ENCODE data around the gene ADRA2B.

The ADRA2B gene

DNA sequence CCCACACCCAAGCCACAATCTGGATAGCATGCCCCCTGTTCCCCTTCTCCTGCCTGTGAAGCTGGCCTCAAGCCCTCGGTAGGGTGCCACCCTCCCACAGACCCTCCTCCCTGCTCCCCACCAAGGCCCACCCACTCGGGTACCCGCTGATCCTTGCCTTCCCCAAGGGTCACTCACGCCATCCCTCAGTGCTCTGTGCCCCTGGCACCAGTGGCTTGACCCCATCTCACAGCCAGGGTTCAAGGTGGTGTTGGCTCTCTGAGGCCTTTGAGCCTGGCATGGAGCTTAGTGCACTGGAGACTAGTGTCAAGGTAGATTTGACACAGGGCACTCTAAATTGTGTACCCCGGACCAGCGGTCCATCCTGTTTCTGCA, 11.9 kb downstream of the ADRA2B start:
- DNase-seq (ENCODE audit: low read depth), result no peak

DNA sequence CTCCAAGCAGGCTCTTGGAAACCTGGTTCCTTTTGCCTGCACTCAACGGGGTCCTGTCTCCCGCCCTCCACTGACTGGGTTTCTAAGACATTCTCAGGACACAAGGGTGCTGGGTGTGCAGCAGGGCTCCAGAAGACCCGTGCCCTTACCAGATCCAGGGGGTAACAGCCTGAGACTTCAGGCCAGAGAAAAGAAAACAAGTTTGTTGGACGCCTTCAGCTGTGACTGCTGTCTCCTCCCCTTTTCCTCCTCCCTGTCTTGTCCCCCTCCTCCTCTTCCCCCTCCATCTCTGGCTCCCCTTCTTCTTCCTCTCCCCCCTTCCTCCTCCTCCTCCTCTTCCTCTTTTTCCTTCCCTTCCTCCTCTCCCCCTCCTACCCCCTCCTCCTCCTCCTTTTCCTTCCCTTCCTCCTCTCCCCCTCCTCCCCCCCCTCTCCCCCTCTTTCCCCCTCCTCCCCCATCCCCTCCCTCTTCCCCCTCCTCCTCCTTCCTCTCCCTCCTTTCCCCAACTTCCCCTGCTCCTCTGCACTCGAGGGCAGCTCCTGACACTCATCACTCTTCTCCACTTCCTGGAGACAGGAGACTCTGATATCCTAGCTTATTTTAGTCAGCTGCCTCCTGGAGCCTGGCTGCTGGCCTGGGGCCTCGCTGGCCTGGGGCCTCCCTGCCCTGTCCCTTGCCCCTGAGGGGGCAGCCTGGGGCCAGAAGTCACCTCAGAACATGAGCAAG, 12.4 kb downstream of the ADRA2B start:
- no peak for DNase-seq (ENCODE audit: low read depth)

DNA sequence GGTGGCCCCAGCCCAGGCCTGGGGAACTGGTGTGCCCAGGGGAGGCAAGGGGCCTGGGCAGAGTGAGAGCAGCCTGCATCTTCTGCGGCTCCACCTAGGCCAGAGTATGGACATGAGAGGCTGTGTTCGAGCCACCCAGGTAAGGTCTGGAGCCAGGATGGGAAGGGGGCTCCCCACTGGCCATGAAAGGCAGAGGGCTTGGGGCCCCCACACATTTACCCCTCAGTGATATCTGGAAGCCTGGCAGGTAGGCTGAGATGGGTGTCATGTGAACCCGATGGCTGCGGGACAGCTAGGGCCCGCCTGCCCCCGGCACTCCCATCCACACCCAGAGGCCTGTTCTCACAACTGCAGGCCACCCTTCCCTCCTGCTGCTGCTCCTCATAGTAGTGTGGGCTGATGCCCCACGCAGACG, 13.2 kb downstream of the ADRA2B start:
- no peak for DNase-seq (ENCODE audit: low read depth)

DNA sequence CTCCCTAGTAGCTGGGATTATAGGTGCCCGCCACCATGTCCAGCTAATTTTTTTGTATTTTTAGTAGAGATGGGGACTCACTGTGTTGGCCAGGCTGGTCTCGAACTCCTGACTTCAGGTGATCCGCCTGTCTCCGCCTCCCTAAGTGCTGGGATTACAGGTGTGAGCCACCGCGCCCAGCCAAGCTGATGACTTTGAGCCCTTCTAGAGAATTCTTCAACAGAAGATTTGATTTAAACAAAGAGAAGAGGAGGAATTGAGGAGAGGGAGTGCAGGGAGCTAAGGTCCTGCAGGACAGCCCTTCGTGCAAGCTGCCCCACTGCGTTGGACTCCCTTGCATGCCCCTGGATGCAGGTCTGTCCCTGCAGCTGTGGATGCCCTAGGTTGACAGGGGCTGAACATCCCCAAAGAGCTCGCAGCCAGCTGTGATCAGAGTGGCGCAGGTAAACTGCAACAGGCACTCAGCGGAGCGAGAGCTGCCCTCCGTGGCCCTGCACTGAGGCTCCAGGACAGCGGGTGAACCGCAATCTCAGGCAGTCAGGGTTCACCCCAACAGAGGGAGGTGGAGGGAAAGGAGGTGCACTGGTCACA, 13.7 kb downstream of the ADRA2B start:
- no peak for DNase-seq (ENCODE audit: low read depth)

DNA sequence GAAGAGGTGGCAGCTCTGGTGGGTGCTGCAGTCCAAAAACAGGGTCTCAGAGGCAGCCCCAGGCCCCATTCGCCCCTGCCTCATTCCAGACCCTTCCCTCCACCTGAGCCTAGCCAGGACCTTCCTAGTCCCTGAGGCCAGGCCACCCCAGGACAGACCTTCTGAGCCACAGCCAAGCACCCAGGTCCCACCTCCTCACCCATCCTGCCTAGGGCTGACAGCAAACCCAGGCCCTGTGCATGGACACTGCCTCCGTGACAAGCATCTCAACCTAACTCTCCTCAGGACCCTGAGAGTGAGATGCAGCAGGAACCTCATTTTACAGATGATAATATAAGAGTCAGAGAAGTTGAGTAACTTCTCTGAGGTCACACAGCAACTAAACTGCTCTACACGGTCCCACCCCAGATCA, 15.5 kb downstream of the ADRA2B start:
- DNase-seq (ENCODE audit: low read depth), result no peak

DNA sequence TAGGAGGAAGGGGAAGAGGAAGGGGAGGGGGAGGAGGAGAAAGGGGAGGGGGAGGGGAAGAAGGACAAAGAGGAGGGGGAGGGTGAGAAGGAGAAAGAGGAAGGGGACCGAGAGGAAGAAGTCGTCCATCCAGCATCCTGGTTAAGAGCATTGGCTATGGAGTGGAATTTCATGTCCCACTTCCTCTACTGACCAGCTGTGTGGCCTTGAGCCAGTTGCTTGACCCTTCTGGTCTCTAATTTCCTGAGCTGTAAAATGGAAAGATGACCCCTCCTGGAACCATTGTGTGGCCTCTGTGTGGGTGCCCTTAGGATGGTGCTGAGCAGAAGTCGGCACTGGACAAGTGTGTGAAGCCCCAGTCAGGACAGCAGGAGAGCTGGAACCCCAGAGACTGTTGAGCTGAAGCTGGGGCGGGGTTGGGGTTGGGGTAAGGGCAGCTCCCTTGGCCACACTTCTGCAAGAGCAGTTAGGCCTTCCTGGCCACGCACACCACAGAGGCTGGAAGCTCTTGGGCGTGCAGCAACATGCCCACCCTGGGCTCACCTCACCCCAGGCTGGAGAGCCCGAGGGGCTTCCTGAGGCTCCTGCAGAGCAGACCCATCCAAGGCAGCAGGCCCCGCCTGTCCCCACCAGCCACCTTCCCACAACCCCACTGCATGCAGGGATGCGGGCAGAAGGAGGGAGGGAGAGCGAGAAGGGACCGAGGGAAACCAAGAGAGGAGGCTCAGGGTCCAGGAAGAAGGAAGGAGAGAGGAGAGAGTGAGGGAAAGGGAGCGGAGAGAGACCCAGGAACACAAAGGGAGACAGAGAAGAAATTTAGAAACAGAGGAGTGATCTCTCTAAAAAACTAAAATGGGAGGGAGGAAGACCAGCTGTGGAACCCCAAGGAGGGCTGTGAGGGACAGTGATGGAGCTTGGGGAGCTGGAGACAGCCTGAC, 16.2 kb downstream of the ADRA2B start:
- no peak for DNase-seq (ENCODE audit: low read depth)

DNA sequence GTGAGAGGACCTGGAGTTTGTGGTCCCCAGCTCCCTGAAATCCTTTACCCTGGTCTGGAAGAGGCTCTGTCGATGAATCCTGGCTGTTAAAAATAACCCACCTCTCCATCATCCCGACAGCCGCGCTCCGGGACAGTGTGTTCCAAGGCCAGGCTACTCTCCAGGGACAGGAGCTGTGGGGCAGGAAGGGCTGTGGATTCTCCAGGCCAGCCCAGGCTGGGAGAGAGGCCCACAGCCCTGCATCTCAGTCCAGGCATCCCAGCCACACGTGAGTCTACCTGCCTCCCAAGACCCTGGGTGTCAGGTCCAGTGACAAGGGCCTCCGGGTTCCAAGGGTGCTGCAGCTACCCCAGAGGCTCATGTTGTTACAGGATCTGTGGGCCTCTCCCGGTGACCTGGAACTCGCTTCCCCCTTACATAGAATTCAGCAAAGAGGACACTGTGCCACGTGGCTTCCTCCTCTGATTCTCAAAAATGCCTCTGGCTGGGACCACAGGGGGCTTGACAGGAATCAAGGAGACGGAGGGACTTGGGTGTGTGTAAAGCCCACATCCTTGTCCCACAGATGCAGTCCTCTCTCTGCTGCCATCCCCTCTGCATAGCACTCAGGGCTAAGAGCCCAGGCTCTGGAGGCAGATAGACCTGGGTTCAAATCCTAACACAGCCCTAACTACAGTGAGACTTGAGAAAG, 17.3 kb downstream of the ADRA2B start:
- no peak for DNase-seq (ENCODE audit: low read depth)

DNA sequence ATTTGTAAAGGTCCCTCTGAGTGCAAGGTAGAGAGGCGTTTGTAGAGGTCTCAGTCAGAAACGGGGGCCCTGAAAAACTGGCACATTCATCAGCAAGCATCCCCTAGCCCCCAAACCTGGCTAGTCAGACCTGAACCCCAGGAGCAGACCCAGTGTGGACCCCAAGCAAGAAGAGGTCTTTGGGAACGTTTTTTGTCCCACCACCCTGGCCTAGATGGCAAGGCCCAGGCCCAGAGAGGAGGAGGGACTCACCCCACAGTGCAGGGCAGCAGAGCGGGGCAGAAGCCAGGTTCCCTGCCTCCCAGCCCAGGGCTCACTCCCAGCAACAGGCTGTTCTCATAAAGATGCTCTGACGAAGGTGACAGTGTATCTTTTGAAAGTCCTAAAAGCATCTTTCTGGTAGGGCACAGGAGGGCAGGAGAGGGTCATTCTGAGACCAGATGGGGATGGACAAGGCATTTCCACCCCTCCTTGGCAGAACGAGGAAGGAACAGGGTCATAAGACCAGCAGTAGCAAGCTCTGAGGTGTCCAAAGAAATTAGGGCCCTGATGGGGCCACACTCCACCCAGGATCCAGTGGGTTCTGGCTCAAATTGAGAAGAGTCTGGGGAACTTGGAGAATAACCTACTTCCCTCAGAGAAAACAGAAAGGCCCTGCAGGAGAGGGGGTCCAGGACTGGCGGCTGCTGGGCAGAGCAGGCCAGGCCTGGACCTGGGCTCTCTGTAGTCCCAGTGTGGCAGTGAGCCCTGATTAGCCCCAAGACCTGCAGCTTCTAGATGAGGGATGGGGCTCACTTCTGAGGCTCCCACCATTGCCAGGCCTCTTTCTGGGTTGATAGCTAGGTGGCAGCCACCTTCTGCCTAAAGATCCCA, 18.2 kb downstream of the ADRA2B start:
- DNase-seq (ENCODE audit: low read depth), result no peak

DNA sequence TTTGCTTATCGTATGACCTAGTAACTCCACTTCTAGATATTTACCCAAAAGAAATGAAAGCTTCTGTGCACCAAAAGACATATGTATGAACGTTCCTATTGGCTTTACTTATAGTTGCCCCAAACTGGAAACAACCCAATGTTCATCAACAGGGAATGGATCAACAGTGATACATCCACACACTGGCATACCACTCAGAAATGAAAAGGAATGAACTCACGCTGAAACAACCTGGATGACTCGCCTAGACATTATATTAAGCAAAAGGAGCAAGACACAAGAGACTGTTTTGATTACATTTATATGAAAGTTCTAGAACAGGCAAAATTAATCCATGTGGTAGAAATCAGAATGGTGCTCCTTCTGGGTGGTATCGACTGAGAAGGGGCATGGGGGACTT, 18.9 kb downstream of the ADRA2B start:
- no peak for DNase-seq (ENCODE audit: low read depth)

DNA sequence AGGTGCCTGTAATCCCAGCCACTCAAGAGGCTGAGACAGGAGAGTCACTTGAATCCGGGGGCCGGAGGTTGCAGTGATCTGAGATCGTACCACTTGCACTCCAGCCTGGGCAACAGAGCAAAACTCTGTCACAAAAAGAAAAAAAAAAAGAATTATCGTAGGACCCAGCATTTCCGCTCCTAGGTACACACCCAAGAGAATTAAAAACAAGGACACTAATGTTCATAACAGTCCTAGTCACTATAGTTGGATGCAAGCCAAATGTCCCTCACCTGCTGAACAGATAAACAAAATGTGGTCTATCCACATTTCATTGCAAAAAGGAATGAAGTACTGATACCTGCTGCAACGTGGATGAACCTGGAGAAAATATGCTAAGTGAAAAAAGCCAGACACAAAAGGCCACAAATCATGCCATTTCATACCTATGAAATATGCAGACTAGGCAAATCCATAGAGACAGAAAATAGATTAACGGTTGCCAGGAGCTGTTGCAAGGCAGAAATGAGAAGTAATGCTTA, 21.2 kb downstream of the ADRA2B start:
- no peak for DNase-seq (ENCODE audit: low read depth)

DNA sequence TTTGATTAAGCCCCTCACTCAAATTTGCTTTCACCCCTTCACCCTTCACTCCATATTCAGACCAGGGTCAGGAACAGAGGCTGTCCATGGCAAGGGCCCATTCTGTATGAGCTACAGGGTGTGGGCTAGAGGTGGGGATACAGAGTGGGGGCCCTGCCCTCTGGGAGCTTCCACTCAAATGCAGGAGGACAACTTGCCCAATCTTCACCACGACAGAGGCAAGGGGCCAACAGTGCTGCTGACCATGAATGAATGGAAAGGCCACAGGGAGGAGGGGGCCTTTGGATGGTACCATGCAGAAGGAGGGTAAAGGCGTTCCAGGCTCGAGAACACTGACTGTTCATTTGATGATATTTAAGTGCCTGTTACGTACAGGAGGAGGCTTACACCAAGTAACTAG, 22.8 kb downstream of the ADRA2B start:
- DNase-seq (ENCODE audit: low read depth), result no peak

DNA sequence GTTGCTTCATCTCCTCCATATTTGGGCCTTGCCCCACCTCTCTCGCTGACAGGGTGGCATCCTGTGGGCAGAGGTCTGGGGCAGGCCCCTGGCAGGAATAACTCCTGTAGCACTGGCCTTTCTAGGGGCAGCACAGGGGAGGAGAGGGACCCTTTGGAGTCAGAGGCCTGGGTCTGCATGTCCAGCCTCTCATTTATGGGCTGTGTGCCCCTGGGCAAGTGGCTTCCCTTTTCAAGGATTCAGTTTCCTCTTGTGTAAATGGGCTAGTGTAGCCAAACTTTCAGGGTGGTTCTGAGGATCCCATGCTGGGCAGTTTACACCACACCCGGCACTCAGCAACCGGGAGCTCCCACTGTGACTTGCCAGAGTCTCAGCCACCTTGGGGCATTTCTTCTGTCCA, 23.4 kb downstream of the ADRA2B start:
- no peak for DNase-seq (ENCODE audit: low read depth)

DNA sequence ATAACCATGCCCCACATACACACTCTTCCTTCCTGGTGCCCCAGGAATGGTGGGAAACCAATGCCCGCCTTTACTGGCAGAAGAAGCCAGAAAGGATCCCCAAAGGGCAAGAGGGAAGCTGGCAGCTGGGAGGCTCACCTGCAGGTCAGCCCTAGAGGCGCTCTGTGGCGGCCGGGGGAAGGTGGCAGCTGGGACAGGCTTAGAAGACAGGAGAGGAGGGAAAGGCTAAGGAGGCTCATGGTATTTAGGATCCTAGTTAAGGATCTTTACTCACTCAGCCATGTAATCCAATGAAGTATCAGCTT, 23.8 kb downstream of the ADRA2B start:
- no peak for DNase-seq (ENCODE audit: low read depth)

DNA sequence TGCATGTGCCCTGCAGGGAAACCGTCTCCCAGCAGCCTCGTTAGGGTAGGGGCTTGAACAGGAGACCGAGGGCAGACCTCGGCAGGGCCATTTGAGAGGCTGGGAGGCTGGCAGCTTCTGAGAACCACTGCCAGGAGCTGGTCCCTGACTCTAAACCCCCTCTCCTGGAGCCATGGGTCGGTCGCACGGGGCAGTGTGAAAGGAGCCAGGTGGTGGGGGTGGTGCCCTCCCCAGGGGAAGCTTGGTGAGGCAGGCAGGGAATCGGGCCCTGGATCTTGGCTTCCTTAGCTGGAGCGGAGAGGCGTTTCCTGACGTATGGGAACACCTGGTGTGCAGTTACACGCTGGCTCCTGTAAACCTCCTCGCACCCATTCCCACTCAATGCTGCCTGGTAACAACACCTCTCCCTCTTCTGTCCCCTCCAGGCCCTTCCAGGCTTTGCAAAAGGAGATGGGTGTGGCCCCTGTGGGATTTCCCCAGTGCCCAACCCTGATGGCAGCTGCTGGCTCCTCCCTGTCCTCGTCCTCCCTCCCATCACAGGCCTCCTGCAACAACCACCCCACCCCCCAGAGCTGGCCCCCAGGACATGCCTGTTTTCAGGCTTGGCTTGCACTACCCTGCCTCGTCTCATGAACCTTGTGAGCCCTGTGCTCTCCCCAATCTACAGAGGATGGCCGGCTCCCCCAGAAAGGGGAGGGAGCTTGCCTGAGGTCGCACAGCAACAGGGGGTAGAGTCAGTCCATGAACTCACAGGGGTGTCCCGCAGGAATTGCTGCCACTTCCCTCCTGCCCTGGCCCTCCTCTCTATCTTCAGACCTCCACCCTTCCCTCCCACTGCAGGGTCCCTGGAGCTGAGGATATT, 24.4 kb downstream of the ADRA2B start:
- no peak for DNase-seq (ENCODE audit: low read depth)

DNA sequence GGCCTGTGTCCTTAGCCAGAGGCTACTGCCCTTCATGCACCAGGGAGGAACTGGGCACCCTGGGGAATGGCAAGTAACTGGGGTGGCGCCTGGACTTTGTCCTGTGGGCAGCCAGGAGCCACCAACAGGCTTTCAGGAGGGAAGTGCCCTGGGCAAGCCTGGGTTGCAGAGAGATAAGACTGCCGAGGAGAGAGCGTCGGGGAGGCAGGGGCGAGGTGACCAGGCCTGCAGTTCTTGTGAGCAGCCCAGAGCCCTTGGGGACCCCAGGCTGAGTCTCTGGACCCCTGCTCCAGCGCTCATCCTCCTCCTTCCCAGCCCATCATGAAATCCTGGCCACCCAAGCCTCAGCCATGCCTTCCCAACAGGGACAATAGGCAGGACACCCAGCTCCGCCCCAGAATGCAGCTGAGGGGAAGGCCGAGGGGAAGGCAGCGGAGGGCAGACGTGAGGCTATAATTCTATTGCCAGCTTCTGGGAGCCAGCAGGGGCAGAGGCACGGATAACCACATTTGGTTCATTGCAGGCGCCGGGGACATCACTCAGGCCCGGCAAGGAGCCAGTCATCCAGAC, 25.1 kb downstream of the ADRA2B start:
- no peak for DNase-seq (ENCODE audit: low read depth)

DNA sequence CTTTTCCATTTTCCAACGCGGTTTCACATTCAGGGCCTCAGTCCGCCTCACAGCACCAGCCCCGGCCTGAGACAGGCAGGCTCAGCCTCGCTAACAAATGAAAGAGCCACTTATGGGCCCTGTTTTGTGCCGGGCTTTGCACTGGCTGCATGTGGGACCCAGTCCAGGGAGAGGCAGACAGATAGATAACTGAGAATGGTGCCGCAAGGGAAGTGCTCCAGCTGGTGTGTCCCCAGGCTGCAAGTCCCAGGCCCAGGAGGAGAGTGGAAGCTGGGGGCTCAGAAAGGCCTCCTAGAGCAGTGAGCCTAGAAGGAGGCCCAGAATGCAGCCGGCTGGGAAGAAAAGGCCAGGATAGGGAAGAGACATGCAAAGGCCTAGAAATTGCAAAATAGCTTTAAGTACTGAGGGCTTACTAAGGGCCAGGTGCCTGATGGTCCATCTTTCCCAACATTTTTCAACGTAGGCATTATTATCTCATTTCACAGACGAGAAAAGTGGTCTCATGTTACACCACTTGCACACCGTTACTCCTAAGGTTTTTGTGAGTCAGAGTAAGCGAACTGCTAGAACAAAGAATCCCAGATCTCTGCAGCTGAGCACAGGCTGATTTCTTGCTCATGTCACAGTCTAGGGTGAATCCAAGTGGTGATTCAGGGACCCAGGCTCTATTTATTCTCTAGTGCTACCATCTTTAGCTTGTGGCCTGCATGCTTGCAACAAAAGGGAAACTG, 26.0 kb downstream of the ADRA2B start:
- DNase-seq (ENCODE audit: low read depth), result no peak

DNA sequence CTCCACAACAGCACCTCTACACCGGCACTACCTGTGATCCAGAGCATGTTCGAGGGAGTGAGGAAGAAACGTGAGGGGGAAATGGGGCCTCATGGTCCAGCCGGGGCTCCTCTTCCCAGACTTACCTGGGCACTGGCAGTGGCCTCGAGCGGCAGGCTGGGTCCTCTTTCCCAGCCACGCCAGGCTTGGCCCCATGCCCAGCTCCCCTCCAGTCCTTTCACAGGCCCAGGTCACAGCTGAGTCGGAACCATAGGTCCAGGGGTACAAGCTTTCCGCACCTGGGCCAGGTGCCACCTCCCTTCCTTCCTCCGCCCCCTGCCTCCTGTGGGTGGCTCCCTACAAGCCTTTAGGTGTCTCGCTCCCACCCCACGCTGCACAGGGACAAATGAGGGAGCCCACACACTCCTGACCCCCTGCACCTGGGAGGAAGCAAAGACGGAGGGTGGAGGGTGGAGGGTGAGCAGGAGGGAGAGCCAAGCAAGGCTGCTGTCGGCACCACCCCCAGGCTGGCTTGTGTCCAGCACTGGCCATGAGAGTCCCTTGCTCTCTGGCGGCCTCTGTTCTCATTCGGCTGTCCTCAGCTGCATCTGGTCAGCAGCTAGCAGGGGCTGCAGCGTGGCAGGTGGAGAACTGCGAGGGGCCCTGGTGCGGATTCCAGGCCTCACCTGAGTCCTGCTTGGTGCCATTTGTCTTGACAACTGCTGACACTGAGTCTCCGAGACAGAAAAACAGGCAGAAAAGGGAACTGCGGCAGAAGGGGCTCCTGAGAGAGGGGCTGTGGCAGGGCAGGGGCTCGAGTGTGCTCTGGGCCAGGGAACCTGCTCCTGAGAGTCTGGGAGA, 26.8 kb downstream of the ADRA2B start:
- no peak for DNase-seq (ENCODE audit: low read depth)
